Endothelial cell (in vitro differentiated cells): ENCODE data around the gene TTC9. TPM values are rescaled to one million over a fixed set of nuclear protein-coding genes. Genes with fewer than 3 reads are reported as not detected.
A peak's percentile ranks its signal among the peaks of the same experiment; 100 is the strongest.

Experiments used
- DNase-seq: peaks from one replicate; pipeline ENCODE4 v3.0.0; 2021; ENCODE audit warnings: low spot score
- H3K27ac Mint-ChIP-seq: one replicate; pipeline ENCODE4 v1.8.0; 2021; ENCODE audit warnings: mixed read lengths, inconsistent platforms; ENCODE audit not compliant: unreplicated experiment
- H3K27me3 Mint-ChIP-seq: one replicate; pipeline ENCODE4 v1.8.0; 2021; ENCODE audit warnings: mild to moderate bottlenecking, moderate library complexity, mixed read lengths, inconsistent platforms; ENCODE audit not compliant: unreplicated experiment
- H3K36me3 Mint-ChIP-seq: one replicate; pipeline ENCODE4 v1.8.0; 2021; ENCODE audit warnings: mild to moderate bottlenecking, low read depth, mixed read lengths, inconsistent platforms; ENCODE audit not compliant: unreplicated experiment
- H3K4me1 Mint-ChIP-seq: one replicate; pipeline ENCODE4 v1.8.0; 2021; ENCODE audit warnings: mild to moderate bottlenecking, mixed read lengths, inconsistent platforms; ENCODE audit not compliant: unreplicated experiment
- H3K4me3 Mint-ChIP-seq: one replicate; pipeline ENCODE4 v1.8.0; 2021; ENCODE audit warnings: mild to moderate bottlenecking, mixed read lengths, inconsistent platforms; ENCODE audit not compliant: unreplicated experiment
- H3K9me3 Mint-ChIP-seq: one replicate; pipeline ENCODE4 v1.8.0; 2021; ENCODE audit warnings: mixed read lengths, inconsistent platforms; ENCODE audit not compliant: unreplicated experiment
- total RNA-seq: library from RNA; stranded (reverse); fragmentation: NEBNext Ultra II Directional; extraction: Animal tissue kit (Norgen Biotek cat#: 25700); gene quantifications from one replicate; pipeline ENCODE4 v1.2.1, GENCODE V29; 2021; ENCODE audit not compliant: unreplicated experiment
- TF ChIP-seq, protein P1 (sequence below): fragments of 200-600 bp; sonication (generic); IDR thresholded peaks from one replicate; pipeline ENCODE4 v1.5.0; 2021; ENCODE audit warnings: antibody characterized with exemption; ENCODE audit not compliant: unreplicated experiment

The TTC9 gene
- total RNA-seq, 1 donor from 2014 or later: 16.9 TPM

DNA sequence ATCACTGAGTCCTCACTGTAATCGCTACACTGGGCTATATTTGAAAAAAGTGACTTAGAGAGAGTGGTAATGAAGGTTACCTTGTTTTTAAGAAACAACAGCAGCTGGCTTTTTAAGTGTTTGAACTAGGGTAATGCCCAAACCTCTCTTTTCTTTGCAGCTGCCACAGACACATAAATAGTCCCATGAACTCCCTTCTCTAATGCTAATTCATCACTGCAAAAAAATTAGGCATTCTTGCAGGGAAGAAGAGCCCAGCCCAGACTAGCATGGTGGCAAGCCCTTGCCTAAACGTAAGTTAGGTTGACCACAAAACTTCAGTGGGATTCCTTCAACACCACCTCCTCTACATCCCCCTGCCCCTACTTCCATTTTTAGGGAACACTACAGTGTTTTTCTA lies 23.4 kb upstream of the TTC9 start:
- DNase-seq: no peak
- Mint-ChIP-seq H3K4me1 (no peaks in the 10 kb centered on the region), H3K36me3 (no peaks in the 10 kb centered on the region), H3K4me3 (no peak overlapping the region), H3K9me3 (no peaks in the 10 kb centered on the region), H3K27me3 (peaks cover 1% of the 10 kb centered on the region), H3K27ac (no peak overlapping the region)
- TF ChIP-seq, protein P1, sequence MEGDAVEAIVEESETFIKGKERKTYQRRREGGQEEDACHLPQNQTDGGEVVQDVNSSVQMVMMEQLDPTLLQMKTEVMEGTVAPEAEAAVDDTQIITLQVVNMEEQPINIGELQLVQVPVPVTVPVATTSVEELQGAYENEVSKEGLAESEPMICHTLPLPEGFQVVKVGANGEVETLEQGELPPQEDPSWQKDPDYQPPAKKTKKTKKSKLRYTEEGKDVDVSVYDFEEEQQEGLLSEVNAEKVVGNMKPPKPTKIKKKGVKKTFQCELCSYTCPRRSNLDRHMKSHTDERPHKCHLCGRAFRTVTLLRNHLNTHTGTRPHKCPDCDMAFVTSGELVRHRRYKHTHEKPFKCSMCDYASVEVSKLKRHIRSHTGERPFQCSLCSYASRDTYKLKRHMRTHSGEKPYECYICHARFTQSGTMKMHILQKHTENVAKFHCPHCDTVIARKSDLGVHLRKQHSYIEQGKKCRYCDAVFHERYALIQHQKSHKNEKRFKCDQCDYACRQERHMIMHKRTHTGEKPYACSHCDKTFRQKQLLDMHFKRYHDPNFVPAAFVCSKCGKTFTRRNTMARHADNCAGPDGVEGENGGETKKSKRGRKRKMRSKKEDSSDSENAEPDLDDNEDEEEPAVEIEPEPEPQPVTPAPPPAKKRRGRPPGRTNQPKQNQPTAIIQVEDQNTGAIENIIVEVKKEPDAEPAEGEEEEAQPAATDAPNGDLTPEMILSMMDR: no peak

DNA sequence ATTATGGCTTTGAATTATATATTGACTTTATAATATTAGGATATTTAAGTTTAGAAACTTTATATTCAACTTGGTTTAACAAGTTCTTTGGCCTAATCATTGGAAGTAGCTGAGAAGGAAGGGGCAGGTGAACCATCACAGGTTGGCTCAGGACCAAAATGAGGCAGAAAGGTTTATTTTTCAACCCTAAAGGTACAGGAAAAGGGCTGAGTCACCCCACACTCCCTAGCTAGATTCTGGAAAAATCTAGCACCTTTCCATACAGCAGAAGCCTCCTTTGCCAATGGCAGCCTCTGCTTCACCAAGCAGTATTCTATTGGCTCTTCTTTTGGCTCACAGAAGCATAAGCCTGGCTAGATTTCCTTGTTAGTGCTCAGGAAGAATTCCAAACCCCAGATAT lies 22.0 kb upstream of the TTC9 start:
- peaks cover 1% of the 10 kb centered on the region for H3K27me3 Mint-ChIP-seq
- no peaks in the 10 kb centered on the region for H3K9me3 Mint-ChIP-seq
- no peak for DNase-seq
- TF ChIP-seq, protein P1: no peak
- H3K36me3 Mint-ChIP-seq: peaks cover 4% of the 10 kb centered on the region
- H3K4me1 Mint-ChIP-seq: no peaks in the 10 kb centered on the region
- no peak overlapping the region for H3K27ac Mint-ChIP-seq
- no peak overlapping the region for H3K4me3 Mint-ChIP-seq

DNA sequence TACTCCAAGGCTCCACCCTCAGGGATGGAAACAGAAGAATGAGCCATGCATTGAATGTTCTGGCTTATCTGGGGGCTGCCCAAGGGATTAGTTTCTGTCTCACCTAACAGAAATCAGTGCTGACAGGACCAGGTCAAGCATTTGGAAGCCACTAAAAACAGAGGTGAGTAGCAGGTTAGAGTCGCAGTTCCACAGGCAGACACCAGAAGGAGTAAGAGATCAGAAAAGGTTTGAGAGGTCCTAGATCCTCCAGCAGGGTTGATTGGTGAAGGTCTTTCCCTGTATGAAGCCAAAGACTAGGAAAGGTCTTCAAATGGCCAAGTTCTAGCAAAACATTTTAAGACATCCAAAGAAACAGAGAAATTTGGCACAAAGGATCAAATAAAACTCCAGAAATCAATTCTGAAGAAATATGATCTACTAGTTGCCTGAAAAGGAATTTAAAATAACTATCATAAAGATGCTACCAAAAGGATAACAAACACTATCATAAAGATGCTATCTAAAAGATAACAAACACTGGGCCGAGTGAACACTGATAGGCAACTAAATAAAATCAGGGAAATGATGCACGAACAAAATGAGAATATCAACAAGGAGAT lies 19.5 kb upstream of the TTC9 start:
- TF ChIP-seq, protein P1: peak; percentile 69
- H3K4me3 Mint-ChIP-seq: no peak overlapping the region
- H3K9me3 Mint-ChIP-seq: peaks cover 5% of the 10 kb centered on the region
- DNase-seq: peak; percentile 68
- H3K36me3 Mint-ChIP-seq: peaks cover 13% of the 10 kb centered on the region
- H3K27ac Mint-ChIP-seq: no peak overlapping the region
- H3K4me1 Mint-ChIP-seq: no peaks in the 10 kb centered on the region
- H3K27me3 Mint-ChIP-seq: peaks cover 1% of the 10 kb centered on the region

DNA sequence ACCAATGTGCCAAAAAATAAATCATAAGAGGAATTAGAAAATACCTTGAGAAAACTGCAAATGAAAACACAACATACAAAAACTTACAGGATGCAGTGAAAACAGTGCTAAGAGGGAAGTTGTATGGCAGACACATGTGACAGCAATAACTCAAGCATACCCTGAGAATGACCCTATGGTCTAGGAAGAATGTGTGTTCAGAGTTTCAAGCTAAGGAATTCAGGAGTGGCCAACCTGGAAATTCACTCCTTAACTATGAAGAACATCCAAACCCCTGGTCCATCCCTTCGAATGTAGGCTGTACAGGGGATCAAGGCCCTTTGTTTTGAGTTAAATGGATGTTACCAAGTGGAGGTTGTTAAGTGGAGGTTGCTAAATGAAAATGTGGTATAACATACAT lies 16.7 kb upstream of the TTC9 start:
- H3K4me3 Mint-ChIP-seq: no peak overlapping the region
- H3K27me3 Mint-ChIP-seq: no peaks in the 10 kb centered on the region
- H3K4me1 Mint-ChIP-seq: no peaks in the 10 kb centered on the region
- no peak for DNase-seq
- TF ChIP-seq, protein P1: no peak
- H3K27ac Mint-ChIP-seq: no peak overlapping the region
- H3K9me3 Mint-ChIP-seq: peaks cover 5% of the 10 kb centered on the region
- H3K36me3 Mint-ChIP-seq: peaks cover 13% of the 10 kb centered on the region

DNA sequence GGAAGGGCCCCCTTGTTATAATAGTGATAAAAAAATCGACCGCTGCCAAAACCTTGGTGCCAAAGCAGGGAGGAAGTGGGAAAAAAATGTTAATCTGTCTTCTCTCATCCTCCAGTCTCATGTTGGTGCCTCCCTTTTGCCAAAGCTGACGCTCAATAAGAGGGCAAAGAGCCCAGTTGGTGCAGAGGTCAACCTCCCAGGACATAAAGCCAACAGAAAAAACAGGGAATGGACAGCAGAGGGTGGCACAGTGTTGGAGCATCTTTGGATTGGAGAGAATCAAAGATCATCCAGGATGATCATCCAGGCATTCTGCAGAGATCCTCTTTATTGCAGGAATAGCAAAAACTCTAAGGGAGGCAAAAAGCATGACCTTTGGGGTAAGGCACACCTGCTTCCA lies 9.8 kb upstream of the TTC9 start:
- peaks cover 11% of the 10 kb centered on the region for H3K36me3 Mint-ChIP-seq
- no peak overlapping the region for H3K27ac Mint-ChIP-seq
- H3K4me1 Mint-ChIP-seq: no peaks in the 10 kb centered on the region
- no peak for DNase-seq
- TF ChIP-seq, protein P1: no peak
- no peak overlapping the region for H3K4me3 Mint-ChIP-seq
- no peaks in the 10 kb centered on the region for H3K9me3 Mint-ChIP-seq
- H3K27me3 Mint-ChIP-seq: no peaks in the 10 kb centered on the region
